Small intestine (tissue), 7 donors: Measurements from ENCODE around the gene NRCAM. TPM values are rescaled to one million over a fixed set of nuclear protein-coding genes. Genes with fewer than 3 reads are reported as not detected.

Source experiments
- DNase-seq, 2 donors: peaks; one replicate each; pipeline versions ENCODE4 v3.0.0 to v3.0.0-alpha.2; 2013
- FAIRE-seq: peaks from 2 replicates; lab custom pipeline; 2012; peaks lifted over from hg19 to GRCh38; lab: Jason Lieb, UNC
- H3K27ac ChIP-seq, 3 donors: one replicate each; pipeline ENCODE4 v1.5.1; 2013; ENCODE audit warnings: low read length in 2 of 3, mild to moderate bottlenecking in 2 of 3, control low read depth in 1 of 3, inconsistent platforms in 1 of 3, low read depth in 1 of 3, moderate library complexity in 1 of 3
- H3K27me3 ChIP-seq, 3 donors: one replicate each; pipeline ENCODE4 v1.6.1; 2013; ENCODE audit warnings: low read length in 3 of 3, inconsistent platforms in 1 of 3; ENCODE audit not compliant: control insufficient read depth in 3 of 3, insufficient read depth in 3 of 3
- H3K36me3 ChIP-seq, 3 donors: one replicate each; pipeline ENCODE4 v1.6.1; 2013; ENCODE audit warnings: low read length in 3 of 3, inconsistent platforms in 1 of 3, low read depth in 1 of 3, mild to moderate bottlenecking in 1 of 3, moderate library complexity in 1 of 3; ENCODE audit not compliant: control insufficient read depth in 3 of 3, insufficient read depth in 2 of 3
- H3K4me1 ChIP-seq, 3 donors: one replicate each; pipeline ENCODE4 v1.6.1; 2013; ENCODE audit warnings: low read length in 2 of 3, inconsistent platforms in 1 of 3, low read depth in 1 of 3, mild to moderate bottlenecking in 1 of 3, moderate library complexity in 1 of 3; ENCODE audit not compliant: control insufficient read depth in 3 of 3, insufficient read depth in 2 of 3
- H3K4me3 ChIP-seq, 3 donors: one replicate each; pipeline ENCODE4 v1.5.1; 2013; ENCODE audit warnings: low read length in 3 of 3, control low read depth in 1 of 3, inconsistent platforms in 1 of 3, low read depth in 1 of 3, mild to moderate bottlenecking in 1 of 3, moderate library complexity in 1 of 3
- H3K9me3 ChIP-seq, 2 donors: one replicate each; pipeline ENCODE4 v1.6.1; 2013; ENCODE audit warnings: low read depth in 1 of 2, low read length in 1 of 2; ENCODE audit not compliant: control insufficient read depth in 2 of 2, insufficient read depth in 1 of 2
- WGBS, 3 donors: extraction: QIAGEN DNeasy Blood & Tissue Kit; methylation state at CpG; one replicate each; pipeline ENCODE4 v1.1.7; 2013; 5-methylcytosine and 5-hydroxymethylcytosine counted together
- polyA plus RNA-seq, 4 donors: library from polyadenylated mRNA; stranded (reverse) in 3 of 4; unstranded in 1 of 4; fragments of 200-250 nt in 3 of 4; fragments of 120-200 nt in 1 of 4; gene quantifications; one replicate each; pipeline versions ENCODE4 v1.2.1 to v1.2.3, GENCODE V29; 2013
- donor health status: healthy with polysubstance abuse.
- donor health status: control.
- donor health status: control.
- donor health status: Bipolar disorder and iron deficiency.
- donor health status: healthy.

NRCAM gene
- polyA plus RNA-seq, 4 donors = 0.27 to 6.8 (median 1.4) TPM

GRCh38 chr7:108201766-108202165, 254.5 kb downstream of the NRCAM start:
- H3K4me3 ChIP-seq = no peak overlapping the region
- no peaks in the 10 kb centered on the region for H3K9me3 ChIP-seq
- H3K27ac ChIP-seq = no peak overlapping the region
- FAIRE-seq (no peak), DNase-seq (no peak)
- H3K36me3 ChIP-seq = peaks cover 0 to 2% (median 0%) of the 10 kb centered on the region in 3 donors
- 67 to 79% (median 77%) methylated on average over 2 of the region's 2 CpGs for WGBS, 3 donors
- H3K4me1 ChIP-seq = no peaks in the 10 kb centered on the region
- H3K27me3 ChIP-seq = peaks cover 0 to 3% (median 0%) of the 10 kb centered on the region in 3 donors

- no peaks in the 10 kb centered on the region for H3K36me3 ChIP-seq
- H3K27ac ChIP-seq = no peak overlapping the region
- DNase-seq (no peak), FAIRE-seq (no peak)
- no peak overlapping the region for H3K4me3 ChIP-seq
- no peaks in the 10 kb centered on the region for H3K9me3 ChIP-seq
- WGBS, 3 donors = 95 to 100% (median 95%) methylated on average over 1 of the region's 1 CpG
- no peaks in the 10 kb centered on the region for H3K4me1 ChIP-seq
- peaks cover 0 to 3% (median 0%) of the 10 kb centered on the region in 3 donors for H3K27me3 ChIP-seq
Measured at GRCh38 chr7:108200326-108200725, 255.9 kb downstream of the NRCAM start.

GRCh38 chr7:108197371-108198091, 258.7 kb downstream of the NRCAM start:
- no peaks in the 10 kb centered on the region for H3K4me1 ChIP-seq
- no peaks in the 10 kb centered on the region for H3K36me3 ChIP-seq
- no peak overlapping the region for H3K27ac ChIP-seq
- no peak overlapping the region for H3K4me3 ChIP-seq
- 89 to 93% (median 89%) methylated on average over 3 of the region's 3 CpGs for WGBS, 3 donors
- no peak for DNase-seq
- H3K27me3 ChIP-seq = no peaks in the 10 kb centered on the region
- FAIRE-seq = no peak
- H3K9me3 ChIP-seq = no peaks in the 10 kb centered on the region

- Histone ChIP-seq H3K27me3 (no peaks in the 10 kb centered on the region), H3K9me3 (no peaks in the 10 kb centered on the region), H3K4me3 (no peak overlapping the region), H3K27ac (no peak overlapping the region), H3K4me1 (no peaks in the 10 kb centered on the region), H3K36me3 (no peaks in the 10 kb centered on the region)
- FAIRE-seq = no peak
- 47 to 53% (median 48%) methylated on average over 1 of the region's 1 CpG for WGBS, 3 donors
- no peak for DNase-seq
Measured at GRCh38 chr7:108196004-108196403, 260.2 kb downstream of the NRCAM start.

- H3K4me3 ChIP-seq = no peak overlapping the region
- DNase-seq (no peak), FAIRE-seq (no peak)
- H3K9me3 ChIP-seq = no peaks in the 10 kb centered on the region
- WGBS, 3 donors = 76 to 79% (median 79%) methylated on average over 9 of the region's 9 CpGs
- H3K36me3 ChIP-seq = no peaks in the 10 kb centered on the region
- no peaks in the 10 kb centered on the region for H3K27me3 ChIP-seq
- H3K27ac ChIP-seq = no peak overlapping the region
- no peaks in the 10 kb centered on the region for H3K4me1 ChIP-seq
Measured at GRCh38 chr7:108193594-108194498, 262.4 kb downstream of the NRCAM start.

- no peak overlapping the region for H3K4me3 ChIP-seq
- H3K27ac ChIP-seq = no peak overlapping the region
- no peaks in the 10 kb centered on the region for H3K4me1 ChIP-seq
- H3K27me3 ChIP-seq = no peaks in the 10 kb centered on the region
- DNase-seq (no peak), FAIRE-seq (no peak)
- H3K36me3 ChIP-seq = no peaks in the 10 kb centered on the region
- H3K9me3 ChIP-seq = no peaks in the 10 kb centered on the region
- 79 to 83% (median 80%) methylated on average over 4 of the region's 4 CpGs for WGBS, 3 donors
Measured at GRCh38 chr7:108190891-108191290, 265.3 kb downstream of the NRCAM start.

- Histone ChIP-seq H3K27me3 (no peaks in the 10 kb centered on the region), H3K9me3 (no peaks in the 10 kb centered on the region), H3K27ac (no peak overlapping the region), H3K36me3 (no peaks in the 10 kb centered on the region), H3K4me3 (no peak overlapping the region), H3K4me1 (no peaks in the 10 kb centered on the region)
- no peak for FAIRE-seq
- WGBS, 3 donors = 51 to 62% (median 60%) methylated on average over 7 of the region's 7 CpGs
- DNase-seq = no peak
Measured at GRCh38 chr7:108189733-108190388, 266.4 kb downstream of the NRCAM start.

GRCh38 chr7:108188724-108189123, 267.5 kb downstream of the NRCAM start:
- Histone ChIP-seq H3K27ac (no peak overlapping the region), H3K4me1 (no peaks in the 10 kb centered on the region), H3K4me3 (no peak overlapping the region), H3K27me3 (no peaks in the 10 kb centered on the region), H3K9me3 (no peaks in the 10 kb centered on the region), H3K36me3 (no peaks in the 10 kb centered on the region)
- DNase-seq (no peak), FAIRE-seq (no peak)
- WGBS, 3 donors = 84 to 92% (median 85%) methylated on average over 3 of the region's 3 CpGs
